ENCODE measurements around the gene IGSF3.

GRCh38 chr1:116699605-116700004, 32.1 kb upstream of the IGSF3 start:
- TF ChIP-seq TCF4 (CRISPR knock-in tag; IDR thresholded peaks at IDR 0.05; ENCODE audit: borderline replicate concordance) (peak; percentile 56), CREB5 (CRISPR knock-in tag; IDR thresholded peaks at IDR 0.05; ENCODE audit: low read depth) (no peak), TOX (CRISPR knock-in tag; IDR thresholded peaks at IDR 0.05; ENCODE audit: borderline replicate concordance) (no peak), ZNF70 (CRISPR knock-in tag; IDR thresholded peaks at IDR 0.05) (no peak), ZNF565 (CRISPR knock-in tag; conservative IDR thresholded peaks at IDR 0.05; ENCODE audit: low read depth) (no peak), BACH2 (CRISPR knock-in tag; IDR thresholded peaks at IDR 0.05; ENCODE audit: borderline replicate concordance) (no peak)

All from SK-N-SH treated with all-trans-retinoic acid at 6 μM for 48 hours (cell line).